ENCODE measurements around the gene APOBEC2. TPM values are rescaled to one million over a fixed set of nuclear protein-coding genes. Genes with fewer than 3 reads are reported as not detected.

APOBEC2 gene
- total RNA-seq, 1 donor from 2014 or later, result not detected

DNA sequence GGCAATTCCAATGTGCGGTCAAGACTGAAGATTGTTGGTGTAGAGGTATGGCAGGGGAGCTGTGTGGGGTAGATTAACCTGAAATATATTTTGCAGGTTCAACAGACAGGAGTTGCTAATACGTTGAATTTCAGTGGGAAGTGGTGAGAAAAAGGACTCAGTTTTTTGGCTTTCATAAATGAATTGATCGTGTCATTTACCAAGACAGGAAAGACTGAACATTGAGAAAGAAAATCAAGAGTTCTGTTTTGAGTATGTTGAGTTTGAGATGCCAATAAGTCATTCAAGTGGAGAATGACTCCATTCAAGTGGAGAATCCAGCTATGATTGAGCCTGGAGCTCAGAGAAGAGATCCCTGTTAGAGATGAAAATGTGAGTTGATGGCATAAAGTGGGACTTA, 50.8 kb downstream of the APOBEC2 start:
- H3K4me1 ChIP-seq, result no peaks in the 10 kb centered on the region
- H3K27me3 ChIP-seq, result no peaks in the 10 kb centered on the region
- DNase-seq (ENCODE audit: low spot score in 2 of 2), result no peak
- no peak overlapping the region for H3K4me3 ChIP-seq
- peaks cover 5 to 22% of the 10 kb centered on the region in 2 donors for H3K36me3 ChIP-seq
- intact Hi-C loops (cut with DNase I), result no loop called here
- TF ChIP-seq, protein P1, sequence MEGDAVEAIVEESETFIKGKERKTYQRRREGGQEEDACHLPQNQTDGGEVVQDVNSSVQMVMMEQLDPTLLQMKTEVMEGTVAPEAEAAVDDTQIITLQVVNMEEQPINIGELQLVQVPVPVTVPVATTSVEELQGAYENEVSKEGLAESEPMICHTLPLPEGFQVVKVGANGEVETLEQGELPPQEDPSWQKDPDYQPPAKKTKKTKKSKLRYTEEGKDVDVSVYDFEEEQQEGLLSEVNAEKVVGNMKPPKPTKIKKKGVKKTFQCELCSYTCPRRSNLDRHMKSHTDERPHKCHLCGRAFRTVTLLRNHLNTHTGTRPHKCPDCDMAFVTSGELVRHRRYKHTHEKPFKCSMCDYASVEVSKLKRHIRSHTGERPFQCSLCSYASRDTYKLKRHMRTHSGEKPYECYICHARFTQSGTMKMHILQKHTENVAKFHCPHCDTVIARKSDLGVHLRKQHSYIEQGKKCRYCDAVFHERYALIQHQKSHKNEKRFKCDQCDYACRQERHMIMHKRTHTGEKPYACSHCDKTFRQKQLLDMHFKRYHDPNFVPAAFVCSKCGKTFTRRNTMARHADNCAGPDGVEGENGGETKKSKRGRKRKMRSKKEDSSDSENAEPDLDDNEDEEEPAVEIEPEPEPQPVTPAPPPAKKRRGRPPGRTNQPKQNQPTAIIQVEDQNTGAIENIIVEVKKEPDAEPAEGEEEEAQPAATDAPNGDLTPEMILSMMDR (IDR thresholded peaks at IDR 0.05), result no peak
- no peaks in the 10 kb centered on the region for H3K9me3 ChIP-seq
- no peak overlapping the region for H3K27ac ChIP-seq

DNA sequence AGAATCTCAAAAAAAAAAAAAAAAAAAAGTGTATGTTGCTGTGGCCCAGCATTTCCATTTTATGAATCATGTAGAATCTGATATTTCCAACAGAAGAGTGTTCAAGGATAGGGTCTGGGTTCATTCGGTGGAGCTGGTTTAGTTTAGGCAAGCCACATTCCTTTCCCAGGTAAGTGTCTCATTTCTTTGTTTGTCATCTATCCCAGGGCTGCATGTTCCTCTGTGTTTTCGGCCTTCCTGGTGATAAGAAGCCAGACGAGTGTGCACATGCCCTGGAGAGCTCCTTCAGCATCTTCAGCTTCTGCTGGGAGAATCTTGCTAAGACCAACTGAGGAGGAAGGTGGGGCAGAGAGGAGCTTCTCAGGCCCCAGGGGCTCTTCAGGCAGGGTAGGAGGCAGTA, 58.0 kb downstream of the APOBEC2 start:
- Histone ChIP-seq H3K9me3 (no peaks in the 10 kb centered on the region), H3K36me3 (peaks cover 0 to 3% of the 10 kb centered on the region in 2 donors), H3K4me1 (no peaks in the 10 kb centered on the region), H3K4me3 (no peak overlapping the region), H3K27me3 (no peaks in the 10 kb centered on the region), H3K27ac (no peak overlapping the region)
- TF ChIP-seq, protein P1 (IDR thresholded peaks at IDR 0.05), result no peak
- intact Hi-C loops (cut with DNase I), result no loop called here
- no peak for DNase-seq (ENCODE audit: low spot score in 2 of 2)

Other genes starting within 250 kb of the APOBEC2 start
- gene UNC5CL, start 14.0 kb upstream of the APOBEC2 start, total RNA-seq, result 0.53 TPM
- not detected for gene TSPO2, start 10.7 kb upstream of the APOBEC2 start, total RNA-seq
- gene OARD1, start 19.2 kb downstream of the APOBEC2 start, total RNA-seq, result not detected
- gene NFYA, start 19.8 kb downstream of the APOBEC2 start, total RNA-seq, result 10.4 TPM
- gene TREML1, start 101.1 kb downstream of the APOBEC2 start, total RNA-seq, result not detected
- 0.43 TPM for gene TREM2, start 109.9 kb downstream of the APOBEC2 start, total RNA-seq
- gene TREML2, start 147.9 kb downstream of the APOBEC2 start, total RNA-seq, result not detected
- gene TREML4, start 175.1 kb downstream of the APOBEC2 start, total RNA-seq, result not detected
- gene TREM1, start 233.5 kb downstream of the APOBEC2 start, total RNA-seq, result not detected